GM12801 (cell line): Measurements from ENCODE around the gene SERPINA3.

ENCODE experiments used
- TF ChIP-seq, protein P1 (sequence below): IDR thresholded peaks from one replicate; pipeline ENCODE4 v1.5.1; 2011; ENCODE audit warnings: control low read depth; ENCODE audit not compliant: insufficient read length; ENCODE audit errors: extremely low read depth

SERPINA3 gene

DNA sequence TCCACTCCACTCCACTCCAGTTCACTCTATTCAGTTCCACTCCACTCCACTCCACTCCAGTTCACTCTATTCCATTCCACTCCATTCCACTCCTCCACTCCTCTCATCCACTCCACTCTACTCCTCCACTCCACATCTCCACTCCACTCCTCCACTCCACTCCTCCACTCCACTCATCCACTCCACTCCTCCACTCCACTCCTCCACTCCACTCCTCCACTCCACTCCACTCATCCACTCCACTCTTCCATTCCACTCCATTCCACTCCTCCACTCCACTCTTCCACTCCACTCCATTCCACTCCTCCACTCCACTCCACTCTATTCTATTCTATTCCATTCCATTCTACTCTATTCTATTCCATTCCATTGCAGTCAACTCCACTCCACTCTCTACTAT lies 21.1 kb upstream of the SERPINA3 start:
- TF ChIP-seq, protein P1, sequence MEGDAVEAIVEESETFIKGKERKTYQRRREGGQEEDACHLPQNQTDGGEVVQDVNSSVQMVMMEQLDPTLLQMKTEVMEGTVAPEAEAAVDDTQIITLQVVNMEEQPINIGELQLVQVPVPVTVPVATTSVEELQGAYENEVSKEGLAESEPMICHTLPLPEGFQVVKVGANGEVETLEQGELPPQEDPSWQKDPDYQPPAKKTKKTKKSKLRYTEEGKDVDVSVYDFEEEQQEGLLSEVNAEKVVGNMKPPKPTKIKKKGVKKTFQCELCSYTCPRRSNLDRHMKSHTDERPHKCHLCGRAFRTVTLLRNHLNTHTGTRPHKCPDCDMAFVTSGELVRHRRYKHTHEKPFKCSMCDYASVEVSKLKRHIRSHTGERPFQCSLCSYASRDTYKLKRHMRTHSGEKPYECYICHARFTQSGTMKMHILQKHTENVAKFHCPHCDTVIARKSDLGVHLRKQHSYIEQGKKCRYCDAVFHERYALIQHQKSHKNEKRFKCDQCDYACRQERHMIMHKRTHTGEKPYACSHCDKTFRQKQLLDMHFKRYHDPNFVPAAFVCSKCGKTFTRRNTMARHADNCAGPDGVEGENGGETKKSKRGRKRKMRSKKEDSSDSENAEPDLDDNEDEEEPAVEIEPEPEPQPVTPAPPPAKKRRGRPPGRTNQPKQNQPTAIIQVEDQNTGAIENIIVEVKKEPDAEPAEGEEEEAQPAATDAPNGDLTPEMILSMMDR: no peak

DNA sequence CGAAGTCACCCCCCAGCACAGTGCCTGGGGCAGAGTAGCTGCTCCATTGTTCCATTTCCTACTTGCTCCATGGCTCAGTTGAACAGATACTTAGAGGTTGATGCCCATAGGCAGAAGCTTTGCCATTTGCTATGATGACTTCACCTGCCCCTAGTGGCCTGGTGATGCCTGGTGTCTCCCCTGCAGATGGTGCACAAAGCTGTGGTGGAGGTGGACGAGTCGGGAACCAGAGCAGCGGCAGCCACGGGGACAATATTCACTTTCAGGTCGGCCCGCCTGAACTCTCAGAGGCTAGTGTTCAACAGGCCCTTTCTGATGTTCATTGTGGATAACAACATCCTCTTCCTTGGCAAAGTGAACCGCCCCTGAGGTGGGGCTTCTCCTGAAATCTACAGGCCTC lies 20.3 kb upstream of the SERPINA3 start:
- TF ChIP-seq, protein P1: no peak

DNA sequence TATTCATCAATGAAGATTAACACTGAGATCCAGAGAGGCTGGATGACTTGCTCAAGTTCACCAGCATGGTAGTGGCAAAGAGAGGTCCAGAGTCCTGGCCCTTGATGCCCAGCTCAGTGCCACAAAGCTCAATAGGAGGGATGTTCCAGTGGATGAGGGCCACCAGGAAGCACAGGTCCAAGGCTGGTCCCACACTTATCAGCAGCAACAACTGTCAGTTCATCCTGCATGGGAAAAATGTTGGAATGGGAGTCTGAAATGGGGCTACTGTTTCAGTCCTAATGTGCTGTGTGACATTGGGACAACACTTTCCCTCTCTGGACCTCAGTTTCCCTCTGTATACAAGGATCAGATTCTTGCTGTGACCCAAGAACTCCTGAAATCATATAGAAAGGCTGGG lies 19.7 kb upstream of the SERPINA3 start:
- TF ChIP-seq, protein P1: no peak

DNA sequence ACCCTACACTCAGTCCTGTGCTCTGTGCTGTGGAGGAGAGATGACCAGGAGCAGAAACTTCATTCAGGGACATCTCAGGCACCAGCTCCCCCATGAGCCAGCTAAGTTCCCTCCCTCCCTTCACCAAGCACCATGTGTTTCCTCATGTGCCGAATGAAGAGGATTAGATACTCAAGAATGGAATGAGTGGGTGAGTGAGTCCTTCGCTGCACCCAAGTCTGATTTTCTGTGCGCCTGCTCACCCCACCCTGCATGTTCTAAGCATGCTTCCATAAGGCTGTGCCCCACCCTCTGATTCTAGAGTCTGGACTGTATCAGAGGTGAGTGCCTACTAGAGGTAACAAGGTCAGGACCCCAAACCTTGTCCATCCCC lies 18.8 kb upstream of the SERPINA3 start:
- TF ChIP-seq, protein P1: no peak

DNA sequence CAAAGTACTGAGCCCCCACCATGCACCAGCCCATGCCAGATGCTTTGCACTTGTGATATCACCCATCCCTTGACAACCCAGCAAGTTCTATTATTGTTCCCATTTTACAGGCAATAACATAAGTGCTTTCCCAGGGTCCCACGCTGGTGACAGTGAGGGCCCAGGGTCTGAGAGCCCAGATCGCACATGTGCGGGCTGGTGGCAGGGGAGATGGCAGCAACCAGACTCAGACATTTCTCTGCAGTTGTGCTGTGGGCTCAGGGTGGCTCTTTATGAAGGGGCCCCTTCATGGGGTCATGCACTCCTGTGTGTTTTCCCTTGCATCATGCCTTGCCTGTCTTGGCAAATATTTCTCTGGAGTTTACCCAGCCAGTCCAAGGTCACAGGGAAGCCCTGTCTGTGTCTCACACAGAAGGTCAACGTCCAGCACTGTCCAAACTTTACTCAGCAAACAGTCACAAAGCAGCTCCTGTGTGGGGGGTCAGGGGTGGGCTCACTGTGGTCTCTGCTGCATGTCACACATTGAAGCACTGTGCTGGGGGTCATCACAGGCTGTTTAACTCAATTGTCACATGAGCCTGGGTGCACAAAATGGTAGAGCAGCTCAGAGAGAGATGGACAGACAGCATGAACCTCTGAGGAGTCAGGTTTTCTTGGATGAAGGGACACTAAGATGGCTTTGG lies 18.3 kb upstream of the SERPINA3 start:
- TF ChIP-seq, protein P1: no peak

DNA sequence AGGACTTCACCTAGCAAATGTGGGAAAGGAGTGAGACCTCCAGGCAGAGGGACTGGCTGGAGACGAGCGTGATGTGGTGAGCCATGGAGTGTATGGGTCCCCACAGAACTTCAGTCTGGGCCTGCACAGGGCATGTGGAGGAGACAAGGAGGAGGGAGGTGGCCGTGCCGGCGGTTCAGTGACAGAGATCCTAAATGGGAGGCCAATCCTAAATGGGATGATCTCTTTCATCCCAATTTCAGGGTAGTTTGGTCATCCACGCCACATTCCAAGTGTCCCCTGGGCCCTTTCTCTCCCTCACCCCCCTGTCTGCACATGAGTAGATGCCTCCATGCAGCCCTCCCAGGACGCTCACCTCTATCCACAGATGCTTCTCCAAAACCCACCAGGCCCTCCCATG lies 17.8 kb upstream of the SERPINA3 start:
- TF ChIP-seq, protein P1: no peak

DNA sequence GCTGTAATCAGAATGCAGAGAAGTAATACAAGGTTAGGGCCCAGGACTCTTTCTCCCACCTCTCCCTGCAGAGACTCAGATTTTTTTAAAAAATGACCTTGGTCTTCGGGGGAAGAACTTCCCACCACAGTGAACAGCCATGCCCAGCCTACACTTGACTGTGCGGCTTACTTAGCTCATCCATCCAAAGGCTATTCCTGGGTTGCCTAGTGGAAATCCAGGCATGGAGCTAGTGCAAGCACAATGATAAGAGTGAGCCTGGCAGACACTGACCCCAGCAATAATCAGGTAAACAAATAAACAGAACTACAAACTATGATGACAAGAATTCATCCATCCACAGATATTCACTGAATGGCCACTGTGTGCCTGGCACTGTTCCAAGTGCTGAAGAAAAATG lies 16.3 kb upstream of the SERPINA3 start:
- TF ChIP-seq, protein P1: no peak

DNA sequence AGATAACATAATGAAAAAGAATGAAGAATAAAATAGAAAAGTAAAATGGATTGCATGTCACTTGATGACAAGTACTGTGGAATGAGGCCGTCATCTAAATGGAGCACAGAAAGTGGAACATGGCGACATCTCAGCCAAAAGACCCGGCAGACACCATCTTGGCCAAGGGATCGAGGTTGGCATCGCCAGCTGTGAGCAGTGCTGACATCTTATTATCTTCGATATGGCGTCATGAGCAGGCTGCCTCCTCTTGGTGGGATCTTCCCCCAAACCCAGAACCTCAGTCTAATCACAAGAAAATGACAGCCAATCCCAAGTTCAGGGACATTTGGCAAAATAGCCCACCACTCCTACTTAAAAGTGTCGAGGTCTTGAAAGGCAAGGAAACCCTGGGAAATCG lies 15.8 kb upstream of the SERPINA3 start:
- TF ChIP-seq, protein P1: no peak
